Globus pallidus (tissue), 1 donor: ENCODE results near the gene ZNF385D.

ENCODE experiments used
- DNase-seq: peaks from one replicate; pipeline ENCODE4 v3.0.0-alpha.2; 2015; ENCODE audit warnings: low spot score

ZNF385D gene, protein sequence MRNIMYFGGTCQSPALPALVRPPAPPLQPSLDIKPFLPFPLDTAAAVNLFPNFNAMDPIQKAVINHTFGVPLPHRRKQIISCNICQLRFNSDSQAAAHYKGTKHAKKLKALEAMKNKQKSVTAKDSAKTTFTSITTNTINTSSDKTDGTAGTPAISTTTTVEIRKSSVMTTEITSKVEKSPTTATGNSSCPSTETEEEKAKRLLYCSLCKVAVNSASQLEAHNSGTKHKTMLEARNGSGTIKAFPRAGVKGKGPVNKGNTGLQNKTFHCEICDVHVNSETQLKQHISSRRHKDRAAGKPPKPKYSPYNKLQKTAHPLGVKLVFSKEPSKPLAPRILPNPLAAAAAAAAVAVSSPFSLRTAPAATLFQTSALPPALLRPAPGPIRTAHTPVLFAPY

DNA sequence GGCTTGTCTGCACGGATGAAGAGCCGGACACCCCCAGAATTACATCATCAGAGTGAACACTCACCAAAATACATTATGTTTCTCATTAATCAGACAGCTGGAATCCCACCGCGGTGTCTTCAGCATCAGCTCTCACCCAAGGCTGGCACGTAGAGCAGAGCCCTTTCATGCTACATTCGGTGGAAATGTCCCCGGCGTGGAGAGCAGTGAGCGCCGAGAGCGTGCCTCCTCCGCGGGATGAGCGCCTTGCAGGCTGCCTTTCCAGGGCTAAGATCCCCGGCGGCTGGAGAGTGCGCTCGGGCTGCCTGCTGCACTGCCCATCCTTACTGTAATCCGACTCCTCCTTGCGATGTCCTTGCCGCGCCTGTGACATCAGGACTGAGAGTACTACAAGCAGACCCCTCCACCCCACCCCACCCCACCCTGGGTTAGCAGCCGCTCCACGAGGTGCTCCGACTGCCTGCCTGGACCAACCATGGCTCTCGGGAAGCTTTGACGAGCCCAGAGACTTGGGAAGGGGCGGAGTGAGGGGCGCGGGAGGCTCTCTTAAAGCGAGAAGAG, at the start of gene ZNF385D:
TSS of gene ZNF385D (minus strand) at position 380 of the 561 bp plus-strand sequence. CDS start at position 86, 294 bp downstream.
- DNase-seq, result no peak

DNA sequence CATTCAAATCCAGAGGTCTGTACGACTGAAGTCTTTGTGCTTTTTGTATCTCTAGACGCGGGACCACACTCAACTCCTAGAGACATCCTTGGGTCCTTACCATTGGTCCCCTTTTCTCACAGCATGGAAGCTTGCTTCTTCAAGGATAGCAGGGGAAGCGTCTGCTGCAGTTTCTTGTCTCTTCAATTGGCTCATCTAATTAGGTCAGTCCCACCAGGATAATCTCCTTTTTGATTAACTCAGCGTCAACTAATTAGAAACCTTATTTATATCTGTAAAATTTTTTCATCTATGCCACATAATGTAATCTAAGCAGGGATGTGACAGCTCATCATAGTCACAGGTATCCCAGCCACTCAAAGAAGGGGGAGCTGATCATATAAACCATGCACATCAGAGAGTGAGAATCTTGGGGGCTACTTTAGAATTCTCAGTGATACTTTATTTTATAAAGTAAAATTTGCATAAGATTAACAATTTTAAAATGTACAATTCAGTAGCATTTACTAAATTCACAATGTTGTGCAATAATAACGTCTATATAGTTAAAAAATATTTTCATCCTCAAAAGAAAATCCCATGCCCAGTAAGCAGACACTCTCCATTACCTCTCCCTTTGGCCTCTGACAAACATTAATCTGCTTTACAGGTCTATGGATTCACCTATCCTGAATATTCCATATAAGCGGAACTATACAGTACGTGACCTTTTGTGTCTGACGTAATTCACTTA, 47.5 kb upstream of the ZNF385D start:
- DNase-seq, result no peak

DNA sequence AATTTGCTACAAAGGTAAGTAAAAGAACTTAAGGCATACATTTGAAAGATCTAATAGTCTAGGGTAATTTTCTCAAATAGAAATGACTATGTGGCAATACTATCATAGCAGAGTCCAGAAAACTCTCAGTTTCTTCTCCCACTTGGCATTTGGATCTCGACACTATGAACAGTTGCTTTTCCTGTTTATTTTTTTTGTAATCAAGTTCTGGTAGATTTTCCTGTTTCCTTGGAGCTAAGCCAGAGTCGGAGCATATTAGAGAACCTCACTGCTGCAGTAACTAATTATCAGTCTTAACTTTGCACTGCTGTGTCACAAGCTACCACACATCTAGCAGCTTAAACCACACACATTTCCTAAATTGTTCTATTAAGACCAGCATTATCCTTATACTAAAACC, 44.9 kb upstream of the ZNF385D start:
- no peak for DNase-seq

DNA sequence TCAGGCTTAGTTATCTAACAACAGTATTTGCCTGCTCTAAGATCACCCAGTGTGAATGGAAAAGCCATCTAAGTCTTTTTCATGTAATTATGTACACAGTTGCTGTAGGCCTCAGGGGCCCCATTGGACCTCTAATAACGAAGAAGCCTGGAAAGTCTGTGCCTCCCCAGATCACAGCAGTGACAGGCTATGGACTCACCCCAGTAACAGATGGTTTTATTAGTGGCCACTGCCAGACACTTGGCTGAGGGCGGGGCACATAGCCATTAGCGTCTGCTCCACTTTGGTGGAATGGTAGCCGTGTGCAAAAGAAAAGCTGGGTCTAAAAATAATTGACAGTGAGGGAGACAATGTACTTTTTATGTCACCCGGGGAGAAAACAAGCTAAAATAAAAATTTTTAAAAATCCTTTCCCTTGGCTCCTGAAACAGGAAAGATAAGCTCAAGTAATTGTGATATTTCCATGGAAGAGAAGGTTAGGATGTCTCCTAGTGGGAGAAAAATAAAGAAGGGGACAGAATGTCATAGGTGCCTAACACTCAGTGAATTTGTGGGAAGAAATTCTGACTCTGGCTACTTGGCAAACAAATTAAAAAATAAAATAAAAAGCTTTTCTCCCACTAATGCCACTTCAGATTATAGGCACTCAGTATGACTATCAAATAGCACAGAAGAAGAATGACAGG, 44.3 kb upstream of the ZNF385D start:
- DNase-seq, result no peak

DNA sequence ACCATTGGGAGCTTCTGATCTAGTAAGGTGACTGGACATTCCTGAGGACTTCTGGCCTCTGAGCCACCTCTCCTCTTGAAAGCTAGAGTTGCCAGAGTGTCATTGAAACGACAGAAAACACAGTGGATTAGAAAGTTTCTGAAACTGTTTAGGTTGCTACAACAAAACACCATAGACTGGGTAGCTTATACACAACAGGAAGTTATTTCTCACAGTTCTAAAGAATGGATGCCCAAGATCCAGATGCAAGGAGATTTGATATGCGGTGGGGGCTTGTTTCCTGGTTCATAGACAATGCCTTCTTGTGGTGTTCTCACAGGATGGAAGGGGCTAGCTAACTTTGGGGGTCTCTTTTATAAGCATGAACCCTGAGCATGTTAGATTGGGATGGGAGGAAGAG, 43.3 kb upstream of the ZNF385D start:
- DNase-seq, result no peak

DNA sequence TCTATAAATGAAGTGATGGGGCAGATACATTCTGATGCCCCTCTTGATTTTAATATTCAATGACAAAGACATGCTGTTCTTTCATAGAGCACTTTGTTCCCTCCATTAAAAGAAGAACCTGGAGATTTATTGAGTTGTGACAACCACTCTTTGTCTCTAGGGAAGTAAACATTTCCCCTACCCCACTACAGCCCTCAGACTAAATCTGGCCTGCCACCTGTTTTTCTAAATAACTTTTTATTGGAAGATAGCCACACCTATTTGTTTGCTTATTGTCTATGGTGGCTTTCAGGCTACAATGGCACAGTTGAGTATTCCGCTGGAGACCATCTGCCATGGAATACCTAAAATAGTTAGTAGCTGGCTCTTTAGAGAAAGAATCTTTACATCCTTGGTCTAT, 41.2 kb upstream of the ZNF385D start:
- no peak for DNase-seq

DNA sequence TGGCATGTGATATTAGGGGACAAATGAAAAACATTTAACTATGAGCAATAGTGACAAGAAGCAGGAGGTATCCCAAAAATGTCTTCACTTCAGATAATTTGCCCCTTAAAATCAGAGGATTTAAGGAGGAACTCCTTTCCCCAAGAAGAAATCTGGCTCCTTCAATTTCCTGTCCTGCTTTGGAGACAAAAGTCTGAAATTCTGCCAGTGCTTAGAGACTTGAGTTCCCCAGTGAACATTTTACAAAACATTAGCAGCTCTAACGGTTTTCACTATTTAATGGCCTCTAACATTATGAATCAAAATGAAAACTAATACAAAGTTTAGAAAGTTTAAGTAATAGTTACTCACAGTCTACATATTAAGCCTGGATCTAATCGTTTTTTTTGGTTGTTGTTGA, 40.3 kb upstream of the ZNF385D start:
- no peak for DNase-seq

DNA sequence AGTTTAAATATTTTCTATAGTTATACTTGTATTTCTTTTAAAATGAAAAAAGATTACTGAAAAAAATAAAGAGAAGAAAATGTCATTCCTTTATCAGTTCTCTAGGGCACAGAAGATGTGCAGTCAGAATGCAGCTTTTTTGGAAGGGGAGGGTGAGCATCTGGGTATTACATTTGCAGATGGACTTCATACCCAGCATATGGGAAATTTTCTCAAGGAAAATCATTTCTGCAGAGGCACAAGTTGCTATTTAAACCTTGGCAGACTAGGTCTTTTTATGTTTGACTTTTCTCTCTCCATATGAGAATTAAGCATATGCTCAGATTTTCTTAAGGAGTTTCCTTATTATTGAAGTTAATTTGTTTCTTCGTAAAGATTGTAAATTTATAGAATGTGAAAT, 39.5 kb upstream of the ZNF385D start:
- no peak for DNase-seq

DNA sequence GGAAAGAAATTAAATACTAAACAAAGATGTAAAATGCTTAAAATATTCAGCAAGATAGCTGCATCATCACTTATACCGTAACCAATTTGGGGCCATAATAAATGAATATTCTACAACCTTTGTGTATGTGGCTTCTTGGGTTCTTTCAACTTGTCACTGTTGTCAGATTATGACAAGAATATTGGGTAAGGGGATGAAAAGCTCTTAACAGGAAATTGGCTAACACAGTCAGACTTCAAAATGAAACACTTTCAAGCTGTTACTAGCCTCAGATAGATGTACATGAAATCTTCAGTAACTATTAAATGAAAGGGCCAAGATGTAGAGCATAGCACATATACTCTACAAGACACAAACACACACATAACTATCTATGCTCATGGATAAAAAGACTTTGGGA, 38.7 kb upstream of the ZNF385D start:
- no peak for DNase-seq

DNA sequence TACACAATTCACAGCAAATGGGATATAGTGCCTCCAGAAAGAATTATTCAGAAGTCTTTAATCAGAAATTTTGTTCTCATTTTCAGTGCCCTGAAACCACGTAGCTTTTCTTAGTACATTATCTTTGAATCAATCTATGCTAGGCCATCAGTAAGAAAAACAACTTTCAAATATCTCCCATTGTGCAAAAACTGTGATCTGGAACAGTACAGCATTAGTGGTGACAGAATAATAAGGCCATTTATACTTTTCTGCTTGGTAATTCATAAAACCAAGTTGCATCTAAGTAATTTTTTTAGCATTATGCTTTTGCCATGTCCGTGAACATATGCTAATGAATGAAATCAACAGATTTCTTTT, 35.4 kb upstream of the ZNF385D start:
- DNase-seq, result no peak

DNA sequence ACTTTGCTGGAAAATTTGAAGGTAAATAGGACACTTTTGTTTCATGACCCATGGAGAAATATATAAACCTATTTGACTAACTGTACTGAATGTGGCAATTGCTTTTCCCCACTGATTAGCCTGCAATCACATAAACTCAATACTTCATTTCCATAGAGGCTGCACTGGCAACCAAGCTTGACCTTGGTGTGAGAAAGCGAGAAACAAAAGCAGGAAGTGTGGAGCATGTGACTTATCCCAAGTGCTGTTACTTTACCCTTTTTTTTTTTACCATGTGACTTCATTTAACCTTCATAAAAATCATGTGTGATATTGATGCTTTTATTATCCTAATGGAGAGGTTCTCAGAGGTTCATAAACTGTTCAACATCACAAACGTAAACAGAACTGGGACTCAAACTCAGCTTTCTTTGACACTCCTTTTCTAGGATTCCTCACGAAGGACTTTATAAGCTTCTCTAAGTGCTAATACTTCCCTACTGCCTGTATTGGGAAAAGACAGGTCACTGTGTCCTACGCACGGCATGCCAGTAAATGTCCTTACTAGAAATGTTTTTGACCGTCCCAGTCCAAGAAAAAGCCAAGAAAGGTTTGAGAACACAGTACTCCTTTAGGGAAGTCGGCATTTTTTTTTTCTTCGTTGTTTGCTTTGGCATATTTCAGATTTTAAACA, 34.9 kb upstream of the ZNF385D start:
- no peak for DNase-seq

DNA sequence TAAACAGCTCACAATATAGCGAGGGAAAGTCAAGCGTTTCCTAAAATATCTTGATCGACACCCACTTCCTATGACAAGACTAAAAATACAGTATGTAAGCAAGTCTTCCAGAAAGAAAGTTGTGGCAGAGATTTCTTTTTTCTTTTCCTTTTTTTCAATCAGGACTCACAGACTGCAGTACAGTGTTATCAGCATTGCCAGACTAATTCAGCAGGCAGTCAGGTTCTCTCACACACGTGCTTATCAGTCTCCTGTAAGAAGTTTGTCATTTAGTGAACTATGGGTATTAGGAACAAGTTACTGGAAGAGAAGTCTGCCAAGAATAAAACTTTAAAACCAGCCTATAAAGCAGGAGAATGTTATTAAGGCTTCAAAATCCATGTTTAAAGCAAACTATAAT, 32.8 kb upstream of the ZNF385D start:
- no peak for DNase-seq

DNA sequence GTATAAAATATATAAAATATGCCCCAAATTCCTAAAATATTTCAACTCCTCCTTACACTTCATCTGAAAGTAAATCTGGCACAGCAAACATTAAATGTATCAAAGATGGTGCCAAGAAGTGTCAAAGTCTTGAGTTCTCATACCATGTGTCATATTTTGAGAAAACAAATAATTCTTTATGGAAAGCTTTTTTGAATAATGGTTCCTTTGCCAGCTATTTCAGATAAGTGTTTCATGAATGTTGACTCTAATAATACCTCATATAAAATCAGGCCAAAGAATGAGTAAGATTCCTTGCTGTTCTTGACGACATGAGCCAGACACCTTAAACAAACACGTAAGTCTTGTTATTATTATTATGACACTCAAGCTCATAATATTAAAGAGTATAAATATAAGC, 30.3 kb upstream of the ZNF385D start:
- no peak for DNase-seq

DNA sequence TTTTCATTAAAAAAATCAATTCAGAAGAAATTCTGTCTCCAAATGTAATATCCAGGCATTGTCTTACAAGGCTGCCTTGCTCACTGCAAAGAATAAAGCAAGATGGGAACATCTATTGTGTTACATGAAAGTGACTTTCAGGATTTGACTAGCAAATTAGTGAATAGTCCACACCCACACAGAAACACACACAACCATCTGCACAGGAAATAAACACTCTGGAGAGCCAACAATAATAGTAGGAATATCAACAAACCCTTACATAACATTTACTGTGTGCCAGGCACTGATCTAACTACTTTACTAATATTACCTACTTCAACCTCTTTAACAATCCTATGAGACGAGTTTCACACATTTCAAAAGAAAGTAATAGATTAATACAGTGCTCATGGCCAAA, 28.9 kb upstream of the ZNF385D start:
- DNase-seq, result no peak

DNA sequence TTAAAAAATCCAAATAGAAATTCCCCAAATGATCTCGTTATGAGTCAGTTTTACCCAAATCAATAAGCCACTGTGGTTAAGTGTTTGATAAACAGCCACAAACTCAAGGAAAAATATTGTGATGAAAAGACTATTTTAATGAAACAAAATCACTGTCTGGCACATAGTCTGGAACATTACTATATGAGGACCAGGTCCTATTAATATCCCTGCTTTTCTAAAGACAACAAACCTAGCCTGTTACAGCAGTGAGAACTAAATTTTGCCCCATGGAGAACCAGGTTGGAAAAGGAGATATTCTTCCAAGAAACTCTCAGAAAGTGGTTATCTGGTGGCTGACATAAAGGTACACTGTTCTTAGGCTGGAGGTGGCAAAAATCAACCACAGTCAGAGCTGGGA, 27.7 kb upstream of the ZNF385D start:
- no peak for DNase-seq

DNA sequence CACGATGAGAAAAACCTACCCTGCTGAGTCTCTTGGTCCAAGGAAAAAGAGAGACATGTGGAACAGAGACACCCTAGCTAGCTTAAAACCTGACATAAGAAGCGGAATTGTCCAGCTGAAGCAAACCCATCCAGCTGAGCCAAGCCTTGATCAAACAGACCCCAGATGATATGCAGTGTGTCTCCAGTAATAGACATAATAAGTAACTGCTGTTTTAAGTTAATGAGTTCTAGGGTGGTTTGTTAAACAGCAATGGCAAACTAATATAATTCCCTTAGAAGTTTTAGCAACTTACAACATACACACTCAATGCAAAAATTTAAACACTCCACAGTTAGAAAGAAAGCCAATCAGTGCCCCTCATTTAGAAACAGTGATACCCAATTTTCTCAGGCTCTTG, 26.8 kb upstream of the ZNF385D start:
- DNase-seq, result no peak

DNA sequence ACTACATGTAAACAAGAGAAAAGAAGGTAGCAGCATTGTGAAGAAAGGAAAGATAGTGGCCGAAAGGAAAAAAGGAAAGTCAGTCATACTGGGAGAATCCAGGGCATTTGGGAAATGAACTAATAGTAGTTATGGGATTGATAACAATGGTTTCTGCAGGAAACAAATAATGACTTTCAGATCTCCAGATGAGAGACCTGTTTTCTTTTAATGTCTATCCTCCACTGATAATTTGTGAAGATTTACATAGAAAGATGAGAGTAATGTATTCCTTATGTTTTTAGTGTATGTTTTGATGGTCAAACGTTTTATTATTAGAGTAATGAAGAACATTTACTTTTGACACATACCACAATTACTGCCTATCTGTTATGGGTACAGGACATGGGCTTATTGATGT, 15.0 kb upstream of the ZNF385D start:
- DNase-seq, result no peak

DNA sequence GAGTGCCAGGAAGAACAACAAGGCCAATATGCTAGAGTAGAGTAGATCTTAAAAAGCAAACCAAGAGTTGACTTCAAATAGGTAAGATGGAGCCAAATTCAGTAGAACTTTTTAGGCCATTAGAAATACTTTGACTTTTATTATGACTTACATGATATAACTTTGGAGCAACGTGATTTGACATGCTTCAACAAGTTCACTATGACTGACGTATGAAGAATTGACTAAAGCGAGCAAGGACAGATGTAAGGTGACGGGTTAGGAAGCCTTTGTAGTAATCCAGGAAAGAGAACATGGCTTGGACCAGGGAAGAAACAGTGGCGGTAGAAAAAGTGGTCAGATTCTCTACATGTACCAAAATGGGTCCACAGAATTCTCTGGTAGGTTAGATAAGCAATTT, 4.9 kb upstream of the ZNF385D start:
- no peak for DNase-seq

DNA sequence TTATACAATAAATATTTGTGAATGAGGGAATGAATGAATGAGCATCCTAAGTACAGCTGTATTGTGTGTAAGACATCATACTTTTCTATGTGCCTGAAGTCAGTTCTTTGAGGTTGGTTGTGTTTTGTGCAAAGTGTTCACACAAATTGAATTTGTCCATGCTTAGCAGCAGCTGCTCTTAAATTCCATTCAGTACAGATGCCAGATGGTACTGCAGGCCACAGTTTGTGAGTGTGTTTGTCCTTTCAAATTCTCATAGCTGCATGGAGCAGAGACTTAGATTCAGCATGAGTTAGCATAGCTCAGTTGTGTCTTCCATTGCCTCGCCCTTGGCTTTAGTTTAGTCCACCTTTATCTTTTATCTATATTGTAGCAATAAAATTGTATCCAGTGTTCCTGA, 3.8 kb upstream of the ZNF385D start:
- no peak for DNase-seq

DNA sequence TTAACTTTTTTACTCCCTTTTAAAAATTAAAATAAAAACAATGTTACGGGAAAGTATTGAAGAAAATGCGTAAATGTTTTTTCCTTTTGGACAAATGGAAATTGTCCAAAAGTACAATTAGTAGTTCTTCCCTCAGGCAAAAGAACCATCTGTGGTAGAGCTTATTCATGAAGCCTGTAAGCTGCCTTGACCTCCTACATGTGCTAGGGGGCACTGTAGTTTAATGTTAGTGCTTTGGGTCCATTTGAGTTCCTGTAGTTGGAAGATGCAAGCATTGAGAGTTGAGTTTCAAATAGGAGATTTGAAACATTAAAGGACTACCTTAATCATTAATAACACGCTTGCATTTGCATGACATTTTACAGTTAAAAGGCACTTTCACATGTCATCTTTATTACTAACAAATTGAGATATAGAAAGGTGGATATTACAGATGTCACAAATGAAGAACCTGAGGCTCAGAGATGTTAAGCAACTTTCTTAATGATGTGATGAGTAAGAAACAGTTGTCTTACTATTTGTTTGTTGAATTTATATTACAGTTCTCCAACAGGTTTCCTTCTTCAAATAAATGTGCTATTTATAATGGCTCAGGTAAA, 1.8 kb upstream of the ZNF385D start:
- peak; percentile 55 for DNase-seq

DNA sequence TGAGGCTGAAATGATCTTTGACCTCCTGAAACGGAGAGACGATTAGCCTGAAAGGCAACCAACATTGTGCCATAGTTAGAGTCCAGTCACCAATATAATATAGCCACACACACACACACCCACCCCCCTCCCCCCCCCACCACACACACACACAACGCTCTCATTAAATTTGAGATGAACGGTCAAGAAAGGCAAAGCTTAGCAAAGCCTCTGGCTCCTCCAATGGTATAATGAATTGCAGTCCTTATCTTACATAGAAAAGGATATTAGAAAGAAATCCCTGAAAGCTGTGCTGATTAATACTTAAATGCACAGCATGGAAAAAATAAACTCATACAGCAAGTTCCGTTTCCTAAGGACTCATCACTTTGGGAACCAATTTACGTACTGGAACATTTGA, 876 bp upstream of the ZNF385D start:
- DNase-seq, result no peak
